Raji (cell line): ENCODE measurements around the gene SMOC2.

ENCODE experiments used
- POLR2A ChIP-seq: IDR thresholded peaks from 2 replicates; pipeline ENCODE4 v1.6.1; 2011; ENCODE audit warnings: low read depth, low read length, control low read depth; ENCODE audit not compliant: insufficient read depth

SMOC2 gene

DNA sequence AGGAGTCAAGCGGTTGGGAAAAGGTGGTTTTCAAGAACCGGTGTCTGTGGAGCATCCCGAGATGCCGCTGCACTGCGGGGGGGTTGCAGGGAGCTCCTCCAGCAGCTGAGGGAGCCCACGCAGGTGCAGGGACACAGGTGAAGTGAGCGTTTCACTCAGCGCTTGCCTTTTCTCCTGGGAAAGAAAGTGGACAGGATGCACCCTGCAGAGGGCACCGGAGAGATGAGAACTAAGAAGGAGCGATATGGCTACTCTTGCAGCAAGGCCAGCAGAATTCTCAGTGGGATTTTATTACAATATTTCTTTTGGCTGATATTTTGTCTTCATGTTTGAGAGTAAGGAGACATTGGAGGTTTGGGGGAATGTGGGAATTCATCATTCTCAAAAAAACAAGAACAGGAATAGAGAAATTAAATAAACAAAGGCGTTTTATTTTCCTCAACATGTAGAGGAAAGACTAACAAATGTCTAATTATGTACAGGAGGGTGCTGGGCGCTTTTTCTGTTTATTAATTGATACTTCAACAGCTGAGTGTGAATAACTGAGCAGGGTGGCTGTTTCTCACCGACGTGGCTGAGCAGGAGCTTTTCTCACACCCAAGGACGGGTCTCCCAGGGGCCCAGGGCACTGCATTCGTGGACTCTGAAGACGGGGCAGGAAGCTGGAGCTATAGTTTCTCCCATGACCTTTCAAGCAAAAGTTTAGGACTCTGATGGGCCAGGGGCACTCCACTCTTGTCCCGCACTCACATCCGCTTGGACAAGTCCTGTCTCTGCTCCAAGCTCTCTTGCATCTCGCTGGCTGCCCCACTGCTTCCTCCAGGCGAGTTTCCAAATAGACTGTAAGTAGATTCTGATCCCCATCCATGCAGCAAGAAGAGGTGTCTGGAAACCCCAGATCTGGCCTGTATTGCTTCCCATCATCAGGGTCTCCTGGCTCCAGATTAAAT lies 176.1 kb downstream of the SMOC2 start:
- no peak for TF ChIP-seq POLR2A

- no peak for TF ChIP-seq POLR2A
These were observed 177.7 kb downstream of the SMOC2 start for GRCh38 chr6:168618546-168619315.

DNA sequence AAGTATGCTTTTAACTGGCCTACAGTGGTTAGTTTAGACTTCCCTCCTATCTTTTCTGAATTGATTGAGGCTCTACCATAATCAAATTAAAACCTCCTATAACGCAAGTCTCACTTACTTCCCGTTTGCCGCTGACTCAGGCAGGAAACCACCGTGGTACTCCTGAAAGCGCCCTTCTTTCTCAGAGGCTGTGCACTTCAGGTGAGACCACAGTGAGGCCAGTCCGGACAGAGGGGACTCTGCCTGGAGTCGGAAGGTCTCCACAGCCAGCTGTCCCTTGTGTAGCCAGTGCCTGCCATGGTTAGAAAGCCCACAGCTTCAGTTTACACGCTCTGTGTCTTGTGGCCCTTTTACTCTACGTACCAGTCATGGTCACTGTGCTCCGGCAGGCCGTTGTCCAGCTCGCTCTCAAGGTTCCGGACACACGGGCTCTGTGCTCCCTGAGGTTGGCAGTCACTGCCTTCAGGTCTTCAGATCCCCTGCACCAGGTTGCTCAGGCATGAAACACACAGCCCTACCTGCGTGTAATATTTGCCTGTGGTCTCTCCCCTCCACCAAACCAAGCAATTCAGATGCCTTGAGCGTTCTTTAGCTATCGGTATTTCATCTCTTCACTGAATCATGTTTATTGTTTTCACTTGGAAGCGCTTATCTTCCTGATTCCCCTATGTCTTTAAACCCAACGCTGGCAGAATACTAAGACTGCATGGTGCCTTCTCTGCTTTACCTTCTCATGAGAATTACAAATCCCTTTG lies 178.8 kb downstream of the SMOC2 start:
- TF ChIP-seq POLR2A = no peak

DNA sequence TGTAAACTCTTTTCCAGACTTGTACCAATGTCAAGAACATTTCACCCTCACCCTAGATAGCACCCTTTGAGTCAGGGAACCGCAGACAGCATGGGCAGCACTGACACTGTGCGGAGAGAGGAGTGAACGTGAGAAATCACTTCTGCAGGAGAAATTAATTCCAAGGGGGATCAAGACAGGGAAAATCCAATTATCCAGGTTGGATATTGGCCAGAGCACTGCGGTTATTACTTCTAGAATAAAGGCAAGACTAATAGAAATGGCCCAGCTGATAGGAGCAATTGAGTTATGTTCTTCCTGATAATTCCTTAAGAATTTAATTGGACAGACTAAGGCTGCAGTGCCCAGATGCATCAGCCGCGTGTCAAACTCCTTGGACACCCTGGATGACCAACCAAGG lies 179.6 kb downstream of the SMOC2 start:
- TF ChIP-seq POLR2A = no peak

- TF ChIP-seq POLR2A = no peak
These were observed 182.8 kb downstream of the SMOC2 start for GRCh38 chr6:168623736-168624135.

DNA sequence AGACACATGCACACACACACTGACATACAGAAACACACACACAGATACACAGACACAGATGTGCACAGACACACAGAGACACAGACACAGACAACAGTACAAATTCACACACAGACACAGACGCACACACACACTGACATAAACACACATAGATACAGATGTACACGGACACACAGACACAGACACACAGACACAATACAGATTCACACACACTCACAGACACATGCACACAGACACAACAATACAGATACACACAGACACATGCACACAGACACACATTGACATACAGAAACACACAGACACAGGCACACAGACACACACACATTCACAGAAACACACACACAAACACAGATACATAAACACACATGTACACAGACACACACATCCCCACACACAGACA lies 183.6 kb downstream of the SMOC2 start:
- TF ChIP-seq POLR2A = no peak

DNA sequence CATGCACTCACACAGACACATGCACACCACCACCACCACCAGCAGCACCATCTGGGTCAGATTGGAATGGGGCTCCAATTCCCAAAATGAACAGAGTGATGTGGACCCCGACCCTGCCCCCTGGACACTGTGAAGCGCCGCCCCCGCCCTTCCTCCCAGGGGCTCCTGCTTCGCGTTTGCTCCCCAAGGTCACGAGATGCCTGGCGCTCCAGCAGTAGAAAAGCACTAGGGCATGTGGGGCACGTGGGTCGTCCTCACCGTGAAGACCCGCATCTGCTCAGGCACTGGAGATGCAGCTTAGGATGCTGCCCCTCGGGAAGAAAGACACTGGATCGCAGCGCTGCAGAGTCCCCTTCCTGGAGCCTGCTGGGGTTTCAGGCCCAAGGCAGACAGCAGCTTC lies 184.0 kb downstream of the SMOC2 start:
- no peak for TF ChIP-seq POLR2A

GRCh38 chr6:168625602-168626001 lies 184.6 kb downstream of the SMOC2 start:
- no peak for TF ChIP-seq POLR2A

- no peak for TF ChIP-seq POLR2A
These were observed 185.1 kb downstream of the SMOC2 start for GRCh38 chr6:168626046-168626602.

- no peak for TF ChIP-seq POLR2A
These were observed 186.7 kb downstream of the SMOC2 start for GRCh38 chr6:168627506-168628175.

GRCh38 chr6:168628176-168628553 lies 187.2 kb downstream of the SMOC2 start:
- TF ChIP-seq POLR2A = no peak

- no peak for TF ChIP-seq POLR2A
These were observed 187.8 kb downstream of the SMOC2 start for GRCh38 chr6:168628732-168629245.

DNA sequence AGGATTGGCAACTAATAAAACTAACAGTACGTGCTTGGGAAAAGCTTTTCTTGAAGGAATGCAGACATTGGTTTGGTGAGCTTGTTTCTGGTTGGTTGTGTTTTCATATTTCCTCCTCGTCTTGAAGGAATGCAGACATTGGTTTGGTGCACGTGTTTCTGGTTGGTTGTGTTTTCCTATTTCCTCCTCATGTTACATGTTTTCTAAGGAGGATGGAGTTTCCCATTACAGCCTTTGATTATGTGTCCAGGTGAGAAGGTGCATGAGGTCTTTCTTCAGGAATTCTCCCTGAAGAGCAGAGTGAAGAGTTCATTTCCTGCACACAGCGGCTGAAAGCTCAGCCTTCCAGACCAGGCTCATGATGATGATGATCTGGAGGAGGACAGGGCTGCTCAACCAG lies 190.6 kb downstream of the SMOC2 start:
- TF ChIP-seq POLR2A = no peak

DNA sequence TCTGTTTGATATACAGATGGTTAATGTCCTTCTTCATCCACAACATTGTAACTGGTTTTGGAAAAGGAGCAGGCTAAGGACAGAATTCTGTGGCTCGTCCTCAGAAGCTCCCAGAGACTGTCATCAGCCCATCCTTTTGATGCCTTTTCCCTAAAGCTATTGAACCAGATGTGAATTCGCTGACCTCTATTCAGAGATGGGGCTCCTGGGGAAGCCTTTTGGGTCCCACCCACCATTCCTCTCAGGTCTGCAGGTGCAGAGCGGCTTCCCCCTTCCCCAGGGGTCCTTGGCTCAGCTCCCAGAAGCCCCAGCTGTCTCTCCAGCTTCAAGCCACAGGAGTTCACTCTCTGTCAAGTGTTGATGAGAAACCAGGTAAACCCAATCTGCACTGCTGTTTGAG lies 191.7 kb downstream of the SMOC2 start:
- TF ChIP-seq POLR2A = no peak
